ENCODE measurements around the gene NAP1L4. TPM values are rescaled to one million over a fixed set of nuclear protein-coding genes. Genes with fewer than 3 reads are reported as not detected.

Gene NAP1L4
- total and polyA plus RNA-seq, 12 donors, result 98.5 to 233 (median 182) TPM

- intact Hi-C loops (cut with DNase I), result no loop called here
- Histone ChIP-seq H3K4me3 (no peak overlapping the region), H3K36me3 (peaks cover 0 to 100% (median 67%) of the 10 kb centered on the region in 9 donors), H3K27me3 (no peaks in the 10 kb centered on the region), H3K27ac (peak overlapping the region in 1 of 10 donors; percentile 17), H3K4me1 (peaks cover 0 to 20% (median 4%) of the 10 kb centered on the region in 9 donors), H3K9me3 (no peaks in the 10 kb centered on the region)
- 87 to 89% methylated on average over 9 of the region's 9 CpGs for WGBS, 2 donors
- DNase-seq, result no peak
- no peak for ATAC-seq
- TF ChIP-seq CTCF (IDR thresholded peaks at IDR 0.05), result no peak
Measured at GRCh38 chr11:2951231-2952110, 40.7 kb downstream of the NAP1L4 start.

GRCh38 chr11:2950825-2951224 is 41.3 kb downstream of the NAP1L4 start:
- Histone ChIP-seq H3K4me3 (no peak overlapping the region), H3K36me3 (peaks cover 0 to 96% (median 60%) of the 10 kb centered on the region in 9 donors), H3K4me1 (peaks cover 4 to 27% (median 9%) of the 10 kb centered on the region in 9 donors), H3K9me3 (no peaks in the 10 kb centered on the region), H3K27me3 (no peaks in the 10 kb centered on the region), H3K27ac (no peak overlapping the region)
- no peak for TF ChIP-seq CTCF (IDR thresholded peaks at IDR 0.05)
- intact Hi-C loops (cut with DNase I), result no loop called here
- no peak for DNase-seq
- ATAC-seq, result no peak
- WGBS, 2 donors, result 74 to 84% methylated on average over 1 of the region's 1 CpG

- peaks cover 0 to 91% (median 53%) of the 10 kb centered on the region in 9 donors for H3K36me3 ChIP-seq
- H3K27ac ChIP-seq, result no peak overlapping the region
- no peaks in the 10 kb centered on the region for H3K9me3 ChIP-seq
- peaks cover 5 to 36% (median 14%) of the 10 kb centered on the region in 9 donors for H3K4me1 ChIP-seq
- no peaks in the 10 kb centered on the region for H3K27me3 ChIP-seq
- no peak for ATAC-seq
- no peak overlapping the region for H3K4me3 ChIP-seq
- TF ChIP-seq CTCF (IDR thresholded peaks at IDR 0.05), result no peak
- no peak for DNase-seq
- 93 to 94% methylated on average over 11 of the region's 11 CpGs for WGBS, 2 donors
- intact Hi-C loops (cut with DNase I), result no loop called here
Measured at GRCh38 chr11:2949920-2950319, 42.2 kb downstream of the NAP1L4 start.

GRCh38 chr11:2947744-2948143 is 44.4 kb downstream of the NAP1L4 start:
- ATAC-seq, result no peak
- intact Hi-C loops (cut with DNase I), result no loop called here
- no peak for DNase-seq
- WGBS, 2 donors, result 91 to 93% methylated on average over 11 of the region's 11 CpGs
- H3K4me3 ChIP-seq, result no peak overlapping the region
- no peaks in the 10 kb centered on the region for H3K9me3 ChIP-seq
- peaks cover 5 to 47% (median 19%) of the 10 kb centered on the region in 9 donors for H3K4me1 ChIP-seq
- peaks cover 0 to 86% (median 31%) of the 10 kb centered on the region in 9 donors for H3K36me3 ChIP-seq
- no peaks in the 10 kb centered on the region for H3K27me3 ChIP-seq
- TF ChIP-seq CTCF (IDR thresholded peaks at IDR 0.05), result no peak
- H3K27ac ChIP-seq, result no peak overlapping the region

Data from heart right ventricle (tissue), 16 donors.